Measurements from ENCODE around the gene PITX2. TPM values are rescaled to one million over a fixed set of nuclear protein-coding genes. Genes with fewer than 3 reads are reported as not detected.

PITX2 gene
- total RNA-seq, 1 donor from 2014 or later: 0.26 TPM

GRCh38 chr4:110653321-110654253 lies 30.7 kb upstream of the PITX2 start:
- no peak for DNase-seq (ENCODE audit: low read depth)
- Histone ChIP-seq H3K4me3 (ENCODE audit: low read depth, low read length) (no peak overlapping the region), H3K36me3 (ENCODE audit: control insufficient read depth, insufficient read depth, low read length) (no peaks in the 10 kb centered on the region), H3K27me3 (ENCODE audit: control insufficient read depth, insufficient read depth, low read length) (no peaks in the 10 kb centered on the region)
- no peak for FAIRE-seq
- TF ChIP-seq, protein P1, sequence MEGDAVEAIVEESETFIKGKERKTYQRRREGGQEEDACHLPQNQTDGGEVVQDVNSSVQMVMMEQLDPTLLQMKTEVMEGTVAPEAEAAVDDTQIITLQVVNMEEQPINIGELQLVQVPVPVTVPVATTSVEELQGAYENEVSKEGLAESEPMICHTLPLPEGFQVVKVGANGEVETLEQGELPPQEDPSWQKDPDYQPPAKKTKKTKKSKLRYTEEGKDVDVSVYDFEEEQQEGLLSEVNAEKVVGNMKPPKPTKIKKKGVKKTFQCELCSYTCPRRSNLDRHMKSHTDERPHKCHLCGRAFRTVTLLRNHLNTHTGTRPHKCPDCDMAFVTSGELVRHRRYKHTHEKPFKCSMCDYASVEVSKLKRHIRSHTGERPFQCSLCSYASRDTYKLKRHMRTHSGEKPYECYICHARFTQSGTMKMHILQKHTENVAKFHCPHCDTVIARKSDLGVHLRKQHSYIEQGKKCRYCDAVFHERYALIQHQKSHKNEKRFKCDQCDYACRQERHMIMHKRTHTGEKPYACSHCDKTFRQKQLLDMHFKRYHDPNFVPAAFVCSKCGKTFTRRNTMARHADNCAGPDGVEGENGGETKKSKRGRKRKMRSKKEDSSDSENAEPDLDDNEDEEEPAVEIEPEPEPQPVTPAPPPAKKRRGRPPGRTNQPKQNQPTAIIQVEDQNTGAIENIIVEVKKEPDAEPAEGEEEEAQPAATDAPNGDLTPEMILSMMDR (IDR thresholded peaks at IDR 0.05; ENCODE audit: insufficient read depth, low read length, severe bottlenecking): no peak

DNA sequence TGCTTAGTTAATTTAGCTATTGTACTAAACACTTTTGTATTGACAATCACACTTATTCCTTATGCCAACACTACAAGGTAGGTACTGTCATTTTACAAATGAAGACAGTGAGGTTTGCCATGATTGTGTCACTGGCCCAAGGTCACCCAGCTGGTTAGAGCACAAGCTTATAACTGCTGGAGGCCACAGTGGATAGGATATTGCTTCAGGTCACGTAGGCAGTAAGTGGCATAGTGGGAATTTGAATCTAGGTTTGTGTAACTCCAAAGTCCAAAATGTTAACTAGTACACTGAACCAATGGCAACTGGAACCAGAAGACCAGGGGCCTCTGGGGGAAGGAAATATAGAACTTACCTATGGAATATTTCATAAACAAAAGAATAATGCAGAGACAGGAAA lies 21.1 kb upstream of the PITX2 start:
- FAIRE-seq (no peak), DNase-seq (ENCODE audit: low read depth) (no peak)
- Histone ChIP-seq H3K27me3 (ENCODE audit: control insufficient read depth, insufficient read depth, low read length) (peaks cover 31% of the 10 kb centered on the region), H3K36me3 (ENCODE audit: control insufficient read depth, insufficient read depth, low read length) (no peaks in the 10 kb centered on the region), H3K4me3 (ENCODE audit: low read depth, low read length) (no peak overlapping the region)
- TF ChIP-seq, protein P1 (IDR thresholded peaks at IDR 0.05; ENCODE audit: insufficient read depth, low read length, severe bottlenecking): no peak

DNA sequence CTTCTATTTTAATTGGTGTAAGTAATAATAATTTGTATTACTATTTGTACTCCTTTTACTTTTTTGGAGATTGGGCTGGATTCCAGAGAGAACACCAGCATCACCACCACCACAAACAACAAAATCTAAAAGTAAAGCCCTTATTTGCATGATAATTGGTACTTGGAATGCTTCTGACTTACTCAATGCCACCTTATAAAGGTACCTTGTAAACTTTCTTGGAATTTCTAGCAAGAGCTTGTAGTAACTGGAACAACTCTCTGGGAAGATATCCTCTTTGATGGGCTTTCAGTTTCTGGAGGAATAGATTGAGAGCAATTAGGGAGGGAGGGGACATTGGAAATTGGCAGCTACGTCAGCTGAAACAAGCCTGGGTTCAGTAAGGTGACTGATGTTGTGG lies 20.2 kb upstream of the PITX2 start:
- TF ChIP-seq, protein P1 (IDR thresholded peaks at IDR 0.05; ENCODE audit: insufficient read depth, low read length, severe bottlenecking): no peak
- peaks cover 39% of the 10 kb centered on the region for H3K27me3 ChIP-seq (ENCODE audit: control insufficient read depth, insufficient read depth, low read length)
- FAIRE-seq: no peak

GRCh38 chr4:110641218-110641617 lies 18.3 kb upstream of the PITX2 start:
- H3K36me3 ChIP-seq (ENCODE audit: control insufficient read depth, insufficient read depth, low read length): no peaks in the 10 kb centered on the region
- peaks cover 57% of the 10 kb centered on the region for H3K27me3 ChIP-seq (ENCODE audit: control insufficient read depth, insufficient read depth, low read length)
- no peak for DNase-seq (ENCODE audit: low read depth)
- TF ChIP-seq, protein P1 (IDR thresholded peaks at IDR 0.05; ENCODE audit: insufficient read depth, low read length, severe bottlenecking): no peak
- FAIRE-seq: no peak
- H3K4me3 ChIP-seq (ENCODE audit: low read depth, low read length): no peak overlapping the region

More for the DNA sequence above, 20.2 kb upstream of the PITX2 start:
- no peak for DNase-seq (ENCODE audit: low read depth)
- no peaks in the 10 kb centered on the region for H3K36me3 ChIP-seq (ENCODE audit: control insufficient read depth, insufficient read depth, low read length)
- no peak overlapping the region for H3K4me3 ChIP-seq (ENCODE audit: low read depth, low read length)

GRCh38 chr4:110640576-110640975 lies 17.7 kb upstream of the PITX2 start:
- Histone ChIP-seq H3K27me3 (ENCODE audit: control insufficient read depth, insufficient read depth, low read length) (peaks cover 59% of the 10 kb centered on the region), H3K36me3 (ENCODE audit: control insufficient read depth, insufficient read depth, low read length) (no peaks in the 10 kb centered on the region), H3K4me3 (ENCODE audit: low read depth, low read length) (no peak overlapping the region)
- TF ChIP-seq, protein P1 (IDR thresholded peaks at IDR 0.05; ENCODE audit: insufficient read depth, low read length, severe bottlenecking): no peak
- FAIRE-seq (no peak), DNase-seq (ENCODE audit: low read depth) (no peak)
